ENCODE results near the gene PCDH11X. TPM values are rescaled to one million over a fixed set of nuclear protein-coding genes. Genes with fewer than 3 reads are reported as not detected.
"Not testable (repeated sequence)": the region's sequence is repeated elsewhere in the genome, so short reads cannot be mapped to it uniquely, and the experiment has no call there.

PCDH11X gene
- total RNA-seq, 1 experiment from 2014 or later, result not detected

GRCh38 chrX:91780698-91781097 lies 1.5 kb downstream of the PCDH11X start:
- ATAC-seq; H3K9me3 ChIP-seq (ENCODE audit: low read length); H3K79me2 ChIP-seq (ENCODE audit: low read length); BruUV-seq (replicated peaks); H3F3A ChIP-seq (ENCODE audit: low read length, unreplicated experiment); H3K27me3 ChIP-seq (ENCODE audit: low read length); DNase-seq; H3K4me2 ChIP-seq (ENCODE audit: low read length); POLR2A ChIA-PET (ENCODE audit: unreplicated experiment); H3K36me3 ChIP-seq (ENCODE audit: low read depth, low read length); H3K9ac ChIP-seq (ENCODE audit: low read length); H3K4me3 ChIP-seq (ENCODE audit: low read length); H4K20me1 ChIP-seq (ENCODE audit: low read length); H3K9me2 ChIP-seq (replicated peaks; ENCODE audit: low read length); intact Hi-C loops (cut with micrococcal nuclease); H2AFZ ChIP-seq (ENCODE audit: low read length); CTCF ChIA-PET; H3K27ac ChIP-seq (ENCODE audit: low read length); H3K4me1 ChIP-seq (ENCODE audit: insufficient read depth, low read length): not testable (repeated sequence)

- H3K9ac ChIP-seq (ENCODE audit: low read length); CTCF ChIA-PET; H4K20me1 ChIP-seq (ENCODE audit: low read length); H3K4me1 ChIP-seq (ENCODE audit: insufficient read depth, low read length); H3K4me2 ChIP-seq (ENCODE audit: low read length); H3K27me3 ChIP-seq (ENCODE audit: low read length); H3K9me3 ChIP-seq (ENCODE audit: low read length); intact Hi-C loops (cut with micrococcal nuclease); H3K9me2 ChIP-seq (replicated peaks; ENCODE audit: low read length); DNase-seq; ATAC-seq; H3K4me3 ChIP-seq (ENCODE audit: low read length); H3K36me3 ChIP-seq (ENCODE audit: low read depth, low read length); H3K27ac ChIP-seq (ENCODE audit: low read length); BruUV-seq (replicated peaks); POLR2A ChIA-PET (ENCODE audit: unreplicated experiment); H3F3A ChIP-seq (ENCODE audit: low read length, unreplicated experiment); H2AFZ ChIP-seq (ENCODE audit: low read length); H3K79me2 ChIP-seq (ENCODE audit: low read length): not testable (repeated sequence)
Observed at GRCh38 chrX:91781553-91782298, 2.6 kb downstream of the PCDH11X start.

GRCh38 chrX:91782825-91783224 lies 3.6 kb downstream of the PCDH11X start:
- H3K27me3 ChIP-seq (ENCODE audit: low read length); POLR2A ChIA-PET (ENCODE audit: unreplicated experiment); H3K36me3 ChIP-seq (ENCODE audit: low read depth, low read length); H3K27ac ChIP-seq (ENCODE audit: low read length); H3K9me3 ChIP-seq (ENCODE audit: low read length); BruUV-seq (replicated peaks); H4K20me1 ChIP-seq (ENCODE audit: low read length); DNase-seq; H3K4me2 ChIP-seq (ENCODE audit: low read length); intact Hi-C loops (cut with micrococcal nuclease); H3K4me1 ChIP-seq (ENCODE audit: insufficient read depth, low read length); H3K4me3 ChIP-seq (ENCODE audit: low read length); ATAC-seq; CTCF ChIA-PET; H2AFZ ChIP-seq (ENCODE audit: low read length); H3K79me2 ChIP-seq (ENCODE audit: low read length); H3F3A ChIP-seq (ENCODE audit: low read length, unreplicated experiment); H3K9me2 ChIP-seq (replicated peaks; ENCODE audit: low read length); H3K9ac ChIP-seq (ENCODE audit: low read length): not testable (repeated sequence)

GRCh38 chrX:91817537-91817936 lies 38.4 kb downstream of the PCDH11X start:
- H3F3A ChIP-seq (ENCODE audit: low read length, unreplicated experiment); H3K4me1 ChIP-seq (ENCODE audit: insufficient read depth, low read length); H3K9me3 ChIP-seq (ENCODE audit: low read length); DNase-seq; CTCF ChIA-PET; H3K79me2 ChIP-seq (ENCODE audit: low read length); H3K27ac ChIP-seq (ENCODE audit: low read length); H2AFZ ChIP-seq (ENCODE audit: low read length); H3K9ac ChIP-seq (ENCODE audit: low read length); BruUV-seq (replicated peaks); H3K9me2 ChIP-seq (replicated peaks; ENCODE audit: low read length); H3K4me2 ChIP-seq (ENCODE audit: low read length); POLR2A ChIA-PET (ENCODE audit: unreplicated experiment); H3K4me3 ChIP-seq (ENCODE audit: low read length); H3K36me3 ChIP-seq (ENCODE audit: low read depth, low read length); ATAC-seq; H4K20me1 ChIP-seq (ENCODE audit: low read length); H3K27me3 ChIP-seq (ENCODE audit: low read length); intact Hi-C loops (cut with micrococcal nuclease): not testable (repeated sequence)

GRCh38 chrX:91825321-91825720 lies 46.1 kb downstream of the PCDH11X start:
- H3K9me2 ChIP-seq (replicated peaks; ENCODE audit: low read length); H3K9me3 ChIP-seq (ENCODE audit: low read length); H3K4me1 ChIP-seq (ENCODE audit: insufficient read depth, low read length); POLR2A ChIA-PET (ENCODE audit: unreplicated experiment); BruUV-seq (replicated peaks); intact Hi-C loops (cut with micrococcal nuclease); H3K36me3 ChIP-seq (ENCODE audit: low read depth, low read length); H2AFZ ChIP-seq (ENCODE audit: low read length); H4K20me1 ChIP-seq (ENCODE audit: low read length); H3K4me2 ChIP-seq (ENCODE audit: low read length); H3K27me3 ChIP-seq (ENCODE audit: low read length); H3K9ac ChIP-seq (ENCODE audit: low read length); DNase-seq; H3K27ac ChIP-seq (ENCODE audit: low read length); CTCF ChIA-PET; H3F3A ChIP-seq (ENCODE audit: low read length, unreplicated experiment); H3K79me2 ChIP-seq (ENCODE audit: low read length); H3K4me3 ChIP-seq (ENCODE audit: low read length); ATAC-seq: not testable (repeated sequence)

Data from PC-3 (cell line).